ENCODE results near the gene TEX38.
A peak's percentile ranks its signal among the peaks of the same experiment; 100 is the strongest.

The TEX38 gene

DNA sequence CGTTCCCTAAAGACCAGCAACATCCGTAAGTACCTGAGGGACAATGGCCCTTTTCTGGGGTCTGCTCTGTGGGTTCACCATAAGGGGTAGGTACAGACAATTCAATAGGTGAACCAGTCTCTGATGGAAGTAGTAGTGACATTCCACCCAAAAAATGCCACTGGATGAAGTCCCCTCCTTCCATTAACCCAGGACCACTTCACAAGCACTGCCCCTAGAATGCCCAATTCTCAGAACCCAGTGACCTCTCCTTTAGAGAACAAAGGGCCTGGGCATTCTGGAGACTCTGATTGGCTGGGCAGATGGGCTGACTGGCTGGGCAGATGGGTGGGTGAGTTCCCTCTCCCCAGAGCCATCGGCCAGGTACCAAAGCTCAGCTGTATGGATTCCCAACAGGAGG, at the start of gene TEX38:
Gene TEX38 (plus strand): TSS at position 301 of the 400 bp plus-strand sequence. CDS start 81 bp downstream, at position 382.
- TF ChIP-seq, protein P1, sequence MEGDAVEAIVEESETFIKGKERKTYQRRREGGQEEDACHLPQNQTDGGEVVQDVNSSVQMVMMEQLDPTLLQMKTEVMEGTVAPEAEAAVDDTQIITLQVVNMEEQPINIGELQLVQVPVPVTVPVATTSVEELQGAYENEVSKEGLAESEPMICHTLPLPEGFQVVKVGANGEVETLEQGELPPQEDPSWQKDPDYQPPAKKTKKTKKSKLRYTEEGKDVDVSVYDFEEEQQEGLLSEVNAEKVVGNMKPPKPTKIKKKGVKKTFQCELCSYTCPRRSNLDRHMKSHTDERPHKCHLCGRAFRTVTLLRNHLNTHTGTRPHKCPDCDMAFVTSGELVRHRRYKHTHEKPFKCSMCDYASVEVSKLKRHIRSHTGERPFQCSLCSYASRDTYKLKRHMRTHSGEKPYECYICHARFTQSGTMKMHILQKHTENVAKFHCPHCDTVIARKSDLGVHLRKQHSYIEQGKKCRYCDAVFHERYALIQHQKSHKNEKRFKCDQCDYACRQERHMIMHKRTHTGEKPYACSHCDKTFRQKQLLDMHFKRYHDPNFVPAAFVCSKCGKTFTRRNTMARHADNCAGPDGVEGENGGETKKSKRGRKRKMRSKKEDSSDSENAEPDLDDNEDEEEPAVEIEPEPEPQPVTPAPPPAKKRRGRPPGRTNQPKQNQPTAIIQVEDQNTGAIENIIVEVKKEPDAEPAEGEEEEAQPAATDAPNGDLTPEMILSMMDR (IDR thresholded peaks at IDR 0.05): no peak

DNA sequence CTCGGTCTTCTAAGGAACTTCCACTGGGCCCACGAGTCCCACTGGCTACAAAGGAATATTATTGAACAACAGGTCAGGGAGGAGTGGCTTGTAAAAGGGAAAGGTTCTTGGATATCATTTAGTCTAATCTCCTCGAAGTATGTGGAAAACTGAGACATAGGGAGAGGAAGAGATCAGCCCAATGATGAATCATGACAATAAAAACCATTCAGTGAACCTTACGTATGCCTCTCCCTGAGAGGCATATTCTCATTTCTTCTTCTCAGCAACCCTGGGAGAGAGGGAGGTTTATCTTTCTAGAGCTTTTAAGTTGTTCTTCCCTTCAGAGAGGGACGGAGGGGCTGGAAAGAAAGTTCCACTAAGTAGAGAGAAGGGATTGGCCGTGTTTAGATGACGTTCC, 49.7 kb upstream of the TEX38 start:
- TF ChIP-seq, protein P1 (IDR thresholded peaks at IDR 0.05): no peak

DNA sequence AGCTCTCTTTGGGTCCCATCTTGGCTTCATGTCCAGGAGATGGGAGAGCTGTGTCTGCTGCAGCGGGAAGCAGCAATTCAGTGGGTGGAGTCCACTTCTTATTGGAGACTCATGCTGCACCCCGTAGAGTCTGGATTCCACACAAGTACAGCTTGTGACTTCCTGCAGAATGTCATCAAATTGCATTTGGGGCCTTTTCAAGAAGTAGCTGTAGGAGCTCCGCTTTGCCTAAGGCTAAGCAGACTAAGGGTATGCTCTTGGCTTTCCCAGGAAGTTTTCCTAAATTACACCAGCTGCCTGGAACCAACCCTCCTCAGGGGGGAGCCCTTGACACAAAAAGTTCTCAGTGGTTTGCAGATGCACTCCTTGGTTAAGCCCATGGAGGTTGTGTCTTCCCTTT, 49.3 kb upstream of the TEX38 start:
- TF ChIP-seq, protein P1 (IDR thresholded peaks at IDR 0.05): peak; percentile 70

DNA sequence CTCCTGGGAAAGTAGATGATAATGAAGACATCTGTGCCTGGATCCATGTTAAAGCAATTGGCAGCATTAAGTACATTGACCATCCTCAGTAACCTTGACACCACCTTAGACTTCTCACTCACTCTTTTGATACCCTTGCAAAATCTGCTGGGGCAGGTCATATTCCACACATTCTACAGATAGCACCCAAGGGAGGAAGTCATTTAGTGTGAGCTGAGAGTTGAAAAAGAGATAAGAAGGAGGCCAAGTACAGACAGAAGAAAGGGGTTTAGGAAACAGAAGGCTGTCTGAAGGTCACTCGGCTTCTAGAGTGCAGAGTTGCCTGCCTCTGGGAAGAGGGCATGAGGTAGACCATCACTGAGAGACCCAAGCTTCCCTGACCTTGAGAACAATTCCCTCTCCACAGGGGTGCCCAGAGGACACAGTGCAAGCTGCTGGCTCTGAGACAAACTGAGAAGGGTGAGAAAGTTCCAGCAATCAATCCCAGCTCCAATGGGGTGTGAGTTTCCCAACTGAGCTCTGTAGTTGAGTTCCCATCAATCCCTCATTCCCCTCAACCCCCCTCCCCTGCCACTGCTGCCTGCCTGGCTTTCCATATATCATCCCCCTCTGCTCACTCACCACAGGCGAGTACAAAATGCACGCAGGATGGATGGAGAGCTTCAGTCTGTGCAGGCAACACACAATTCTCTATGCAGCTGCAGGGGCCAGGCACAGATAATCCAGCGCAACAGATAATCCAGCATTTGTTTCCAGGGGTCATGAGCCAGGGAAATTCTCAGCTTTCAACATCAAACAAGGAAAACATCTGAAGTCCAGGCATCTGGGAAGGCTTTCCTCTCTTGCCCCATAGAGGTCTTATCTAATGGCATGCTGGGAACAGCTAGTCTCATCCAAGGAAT, 47.7 kb upstream of the TEX38 start:
- TF ChIP-seq, protein P1 (IDR thresholded peaks at IDR 0.05): no peak

DNA sequence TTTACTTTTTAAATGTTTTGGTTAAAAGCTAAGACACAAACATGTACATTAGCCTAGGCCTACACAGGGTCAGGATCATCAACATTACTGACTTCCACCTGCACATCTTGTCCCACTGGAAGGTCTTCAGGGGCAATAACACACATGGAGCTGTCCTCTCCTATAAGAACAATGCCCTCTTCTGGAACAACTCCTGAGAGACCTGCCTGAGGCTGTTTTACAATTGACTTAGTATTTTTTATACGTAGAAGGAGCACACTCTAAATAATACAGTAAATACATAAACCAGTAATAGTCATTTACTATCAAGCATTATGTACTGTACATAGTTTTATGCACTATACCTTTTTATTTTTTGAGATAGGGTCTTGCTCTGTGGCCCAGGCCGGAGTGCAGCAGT, 40.9 kb upstream of the TEX38 start:
- TF ChIP-seq, protein P1 (IDR thresholded peaks at IDR 0.05): no peak

DNA sequence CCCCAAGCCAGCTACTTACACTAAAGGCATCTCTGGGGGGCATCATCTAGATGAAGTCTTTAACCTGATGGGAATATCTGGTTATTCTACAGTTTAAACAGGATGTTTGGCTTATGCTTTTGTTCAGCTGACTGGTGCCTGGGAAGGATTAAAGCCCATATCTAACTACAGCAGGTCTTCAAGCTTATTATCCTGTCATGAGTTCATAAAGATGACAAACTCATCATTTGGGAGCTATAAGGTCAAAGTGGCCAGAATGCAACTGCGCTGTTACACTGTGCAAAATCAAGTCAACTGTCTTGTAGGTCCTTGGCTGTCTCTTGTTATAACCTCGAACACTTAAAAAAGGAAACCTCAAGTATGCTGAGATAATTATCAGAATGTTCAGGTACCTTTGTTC, 36.4 kb upstream of the TEX38 start:
- TF ChIP-seq, protein P1 (IDR thresholded peaks at IDR 0.05): no peak

GRCh38 chr1:46637444-46638083, 34.1 kb upstream of the TEX38 start:
- TF ChIP-seq, protein P1 (IDR thresholded peaks at IDR 0.05): no peak

All from LNCAP (cell line).